Putamen (tissue), 1 donor: Measurements from ENCODE around the gene RET.
"Not testable (repeated sequence)": the region's sequence is repeated elsewhere in the genome, so short reads cannot be mapped to it uniquely, and the experiment has no call there.

Experiments
- DNase-seq: peaks from one replicate; pipeline ENCODE4 v3.0.0-alpha.2; 2016; ENCODE audit warnings: low spot score

RET gene

GRCh38 chr10:43135656-43136055 lies 58.8 kb downstream of the RET start:
- no peak for DNase-seq

DNA sequence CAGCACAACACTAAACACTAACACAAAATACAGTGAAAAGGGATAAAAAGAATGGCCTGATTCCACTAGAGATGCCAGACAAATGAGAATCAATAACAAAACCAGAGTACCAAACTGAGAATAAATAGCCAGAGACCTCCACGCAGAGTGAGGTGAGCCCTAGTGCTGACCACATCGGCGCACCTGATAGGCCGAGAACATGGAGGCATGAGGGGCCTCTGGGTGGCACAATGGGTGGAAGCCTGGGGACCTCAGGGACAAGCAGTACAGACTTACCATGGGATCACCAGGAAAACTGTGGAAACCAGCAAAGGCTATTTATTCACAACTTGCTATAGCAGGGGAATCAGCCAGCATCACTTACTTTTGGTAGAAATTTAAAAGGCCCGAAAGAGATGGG lies 59.6 kb downstream of the RET start:
- no peak for DNase-seq

DNA sequence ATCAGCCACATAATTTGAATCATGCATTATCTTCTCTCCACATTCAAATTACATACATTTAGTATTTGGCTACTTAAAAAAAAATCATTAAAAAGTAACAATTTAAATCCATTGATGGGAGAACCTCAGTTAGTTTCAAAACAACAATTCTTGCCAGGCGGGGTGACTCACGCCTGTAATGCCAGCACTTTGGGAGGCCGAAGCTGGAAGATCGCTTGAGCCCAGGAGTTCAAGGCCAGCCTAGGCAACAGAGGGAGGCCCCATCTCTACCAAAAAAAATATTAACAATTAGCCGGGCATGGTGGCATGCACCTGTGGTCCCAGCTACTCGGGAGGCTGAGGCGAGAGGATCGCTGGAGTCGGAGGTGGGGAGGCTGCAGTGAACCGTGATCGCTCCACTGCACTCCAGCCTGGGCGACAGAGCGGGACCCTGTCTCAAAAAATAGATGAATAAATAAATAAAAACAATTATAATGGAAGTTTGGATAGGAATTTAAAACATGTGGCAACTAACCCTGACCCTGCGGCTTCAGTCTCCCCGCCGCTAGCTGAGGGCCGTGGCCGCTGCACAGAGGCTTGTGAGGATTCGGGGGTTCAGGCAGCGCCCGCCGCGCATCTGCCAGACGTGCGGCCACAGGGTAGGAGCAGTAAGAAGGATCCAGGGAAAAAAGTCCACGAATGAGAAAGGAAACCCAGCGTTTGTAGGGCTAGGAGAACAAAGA lies 60.3 kb downstream of the RET start:
- DNase-seq: no peak

- peak; percentile 64 for DNase-seq
These were observed 60.8 kb downstream of the RET start for GRCh38 chr10:43137717-43138020.

DNA sequence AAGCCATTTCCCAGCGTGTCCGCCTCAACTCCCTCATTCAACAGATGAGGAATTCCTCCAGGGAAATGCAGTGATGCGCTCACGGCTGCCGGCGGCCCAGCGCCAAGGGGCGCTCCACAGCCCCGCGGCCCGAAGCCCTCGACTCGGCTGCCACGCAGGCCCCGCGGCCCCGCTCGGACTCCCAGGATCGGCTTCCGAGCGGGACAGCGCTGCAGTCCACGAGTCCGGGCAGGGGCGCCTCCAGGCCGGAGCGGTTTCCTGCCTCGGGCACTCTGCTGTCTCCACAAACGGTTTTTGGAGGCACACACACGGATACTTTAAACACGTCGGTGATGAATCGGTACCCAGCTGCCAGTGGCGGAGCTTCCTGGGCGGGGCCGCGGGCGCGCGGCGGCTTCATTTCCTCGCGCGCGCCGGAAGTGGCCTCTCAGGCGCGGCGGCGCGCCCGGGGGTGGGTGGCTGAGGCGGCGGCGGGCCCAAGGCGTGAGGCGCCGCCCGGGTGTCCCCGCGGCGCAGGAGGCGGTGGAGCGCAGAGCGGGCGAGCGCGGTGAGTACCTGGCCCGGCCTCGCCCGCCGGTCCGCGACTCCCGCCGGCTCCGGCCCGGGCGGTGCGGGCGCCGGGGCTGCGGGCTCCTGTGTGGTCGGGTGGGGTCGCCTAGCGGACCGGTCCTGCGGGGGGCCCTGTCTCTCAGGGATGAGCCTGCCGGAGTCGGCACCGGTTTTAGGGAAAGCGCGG lies 61.3 kb downstream of the RET start, which contains the start of gene CSGALNACT2:
CSGALNACT2 (plus strand) TSS at position 425 of the 736 bp plus-strand sequence. CDS start 16,705 bp downstream, outside the sequence.
- DNase-seq: peak; percentile 88

- DNase-seq: peak; percentile 30
These were observed 61.9 kb downstream of the RET start for GRCh38 chr10:43138757-43139241.

DNA sequence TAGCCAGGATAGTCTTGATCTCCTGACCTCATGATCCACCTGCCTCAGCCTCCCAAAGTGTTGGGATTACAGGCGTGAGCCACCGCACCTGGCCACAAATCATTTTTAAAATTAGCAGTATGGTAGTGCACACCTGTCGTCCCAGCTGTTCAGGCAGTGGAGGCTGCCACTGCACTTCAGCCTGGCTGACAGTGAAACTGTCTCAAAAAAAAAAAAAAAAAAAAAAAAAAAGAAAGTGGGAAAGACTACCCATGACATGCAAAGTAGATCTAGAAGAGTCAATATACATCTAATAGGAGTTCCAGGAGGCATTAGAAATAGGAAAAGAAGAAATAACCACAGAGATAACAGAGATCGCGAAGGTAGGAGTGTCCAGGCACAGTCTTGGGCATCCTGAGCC lies 64.6 kb downstream of the RET start:
- DNase-seq: no peak

GRCh38 chr10:43145311-43145710 lies 68.4 kb downstream of the RET start:
- DNase-seq: no peak

DNA sequence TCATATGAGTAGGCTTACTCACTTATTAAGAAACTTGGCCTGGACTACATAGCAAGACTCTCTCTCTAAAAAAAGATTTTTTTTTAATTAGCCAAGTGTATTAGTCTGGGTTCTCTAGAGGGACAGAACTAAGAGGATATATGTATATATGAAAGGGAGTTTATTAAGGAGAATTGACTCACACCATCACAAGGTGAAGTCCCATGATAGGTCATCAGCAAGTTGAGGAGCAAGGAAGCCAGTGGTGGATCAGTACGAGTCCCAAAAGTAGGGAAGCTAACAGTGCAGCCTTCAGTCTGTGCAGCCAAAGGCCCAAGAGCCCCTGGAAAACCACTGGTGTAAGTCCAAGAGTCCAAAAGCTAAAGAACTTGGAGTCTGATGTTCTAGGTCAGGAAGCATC lies 69.1 kb downstream of the RET start:
- DNase-seq: not testable (repeated sequence)

DNA sequence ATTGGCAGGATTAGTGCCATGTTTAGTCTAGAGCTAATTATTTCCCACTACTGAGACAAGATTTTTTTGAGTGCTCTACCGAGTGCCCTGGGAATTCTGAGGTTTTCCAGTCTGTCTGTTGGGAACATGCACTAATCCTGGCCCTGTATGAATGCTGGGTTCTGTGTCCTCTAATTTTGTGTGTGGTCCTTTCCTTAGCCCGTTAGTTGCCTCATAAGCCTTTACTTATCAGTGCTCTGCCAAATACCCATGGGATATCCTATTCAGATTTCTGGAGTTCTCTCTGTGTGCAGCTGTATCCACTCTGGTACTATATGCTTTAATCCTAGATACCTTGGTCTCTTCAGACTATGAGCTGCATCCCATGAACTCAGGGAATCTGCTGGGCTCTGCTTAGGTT lies 74.5 kb downstream of the RET start:
- DNase-seq: no peak

GRCh38 chr10:43153901-43154300 lies 77.0 kb downstream of the RET start:
- no peak for DNase-seq

DNA sequence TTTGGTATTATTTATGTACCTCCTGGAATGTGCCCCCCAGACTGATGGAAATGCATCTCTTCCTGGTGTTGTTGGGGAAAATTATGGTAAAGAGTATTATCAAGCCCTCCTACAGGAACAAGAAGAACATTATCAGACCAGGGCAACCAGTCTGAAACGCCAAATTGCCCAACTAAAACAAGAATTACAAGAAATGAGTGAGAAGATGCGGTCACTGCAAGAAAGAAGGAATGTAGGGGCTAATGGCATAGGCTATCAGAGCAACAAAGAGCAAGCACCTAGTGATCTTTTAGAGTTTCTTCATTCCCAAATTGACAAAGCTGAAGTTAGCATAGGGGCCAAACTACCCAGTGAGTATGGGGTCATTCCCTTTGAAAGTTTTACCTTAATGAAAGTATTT lies 78.4 kb downstream of the RET start:
- no peak for DNase-seq

- no peak for DNase-seq
These were observed 78.9 kb downstream of the RET start for GRCh38 chr10:43155741-43156140.

DNA sequence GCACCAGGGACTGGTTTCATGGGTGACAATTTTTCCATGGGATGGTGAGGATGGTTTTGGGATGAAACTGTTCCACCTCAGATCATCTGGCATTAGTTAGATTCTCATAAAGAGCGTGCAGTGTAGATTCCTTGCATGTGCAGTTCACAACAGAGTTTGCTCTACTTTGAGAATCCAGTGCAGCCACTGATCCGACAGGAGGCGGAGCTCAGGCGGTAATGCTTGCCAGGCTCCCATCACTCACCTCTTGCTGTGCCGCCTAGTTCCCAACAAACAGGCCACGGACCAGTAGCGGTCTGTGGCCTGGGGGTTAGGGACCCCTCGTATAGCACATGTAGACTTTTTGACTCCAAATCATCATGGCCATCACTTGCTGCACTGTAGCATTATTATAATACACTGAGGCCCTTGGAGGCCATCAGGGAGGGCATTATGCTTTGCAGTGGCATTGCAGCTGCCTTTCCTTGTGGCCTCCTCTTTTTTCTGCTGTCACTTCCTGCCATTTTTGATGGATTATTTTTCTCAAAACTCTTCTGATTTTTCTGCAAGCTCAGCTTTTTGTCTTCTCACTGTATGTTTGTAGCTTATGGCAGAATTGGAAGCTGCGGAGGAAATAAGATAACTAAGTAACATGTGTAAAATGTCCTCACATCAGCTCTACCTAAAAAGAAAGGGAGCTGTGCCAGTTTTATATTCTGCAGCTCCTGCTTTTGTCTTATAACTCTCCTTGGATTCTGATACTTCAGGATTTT lies 79.9 kb downstream of the RET start:
- no peak for DNase-seq

DNA sequence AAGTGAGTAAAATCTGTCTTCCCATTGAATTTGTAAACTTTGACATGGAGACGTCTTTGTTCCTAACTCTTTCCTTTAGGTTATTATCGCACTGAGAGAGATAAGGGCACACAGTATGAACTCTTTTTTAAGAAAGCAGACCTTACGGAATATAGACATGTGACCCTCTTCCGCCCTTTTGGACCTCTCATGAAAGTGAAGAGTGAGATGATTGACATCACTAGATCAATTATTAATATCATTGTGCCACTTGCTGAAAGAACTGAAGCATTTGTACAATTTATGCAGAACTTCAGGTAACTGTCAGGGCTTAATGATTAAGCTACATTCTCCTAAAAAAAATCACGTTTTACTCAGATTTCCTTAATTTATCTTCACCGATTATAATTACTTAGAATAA lies 81.8 kb downstream of the RET start:
- DNase-seq: no peak

DNA sequence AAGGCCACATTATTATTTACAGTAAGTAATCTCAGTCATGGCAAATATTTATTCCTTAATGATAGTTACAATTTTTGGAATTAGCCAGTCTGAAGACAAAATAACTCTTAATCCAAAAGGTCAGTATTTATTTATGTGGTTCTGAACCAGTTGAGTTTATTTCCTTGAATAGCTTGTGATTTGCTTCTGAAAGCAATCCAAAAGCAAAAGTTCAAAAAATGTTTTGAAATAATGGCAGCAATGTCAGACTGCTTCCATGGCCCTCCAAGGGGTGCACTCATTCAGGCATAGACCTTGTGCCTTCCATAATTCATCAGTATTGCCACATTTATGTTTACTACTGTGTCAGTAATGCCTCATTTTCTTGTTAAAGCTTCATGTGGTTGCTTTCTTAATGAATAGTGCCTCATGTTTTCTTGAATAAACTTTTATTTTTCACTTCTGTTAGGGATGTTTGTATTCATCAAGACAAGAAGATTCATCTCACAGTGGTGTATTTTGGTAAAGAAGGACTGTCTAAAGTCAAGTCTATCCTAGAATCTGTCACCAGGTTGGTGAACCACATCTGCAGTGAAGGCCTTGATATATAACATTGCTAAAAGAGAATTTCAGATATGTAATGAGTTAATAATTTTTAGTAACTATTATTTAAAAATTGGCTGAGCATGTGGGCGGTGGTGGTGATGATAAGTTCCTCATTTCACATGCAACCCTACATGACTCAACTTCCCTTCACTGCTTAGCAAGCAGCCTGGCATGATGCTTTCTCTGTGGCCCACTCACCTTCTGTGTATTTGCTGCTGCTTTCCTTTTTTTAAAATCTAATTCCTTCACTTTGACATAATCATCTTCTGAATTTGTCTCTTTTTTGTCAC lies 83.4 kb downstream of the RET start:
- DNase-seq: no peak

GRCh38 chr10:43160921-43161255 lies 84.0 kb downstream of the RET start:
- no peak for DNase-seq

DNA sequence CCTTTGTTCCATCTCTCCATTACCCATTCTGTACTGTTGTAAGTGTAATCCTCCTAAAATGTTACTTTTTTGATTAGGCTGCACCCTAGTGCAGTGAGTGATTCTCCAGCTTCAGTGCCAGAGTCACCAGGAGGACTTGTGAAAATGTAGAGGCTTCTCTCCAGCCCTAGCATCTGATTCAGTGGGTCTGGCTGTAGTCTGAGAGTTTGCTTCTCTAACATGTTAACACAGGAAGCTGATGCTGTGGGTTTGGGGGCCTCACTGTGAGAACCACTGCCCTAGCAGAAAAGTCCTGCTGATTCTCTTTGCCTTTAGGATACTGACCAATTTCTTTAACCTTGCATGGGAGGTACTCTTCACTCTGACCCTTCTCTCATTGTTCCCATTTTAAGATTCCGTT lies 85.7 kb downstream of the RET start:
- DNase-seq: no peak

GRCh38 chr10:43166207-43166879 lies 89.5 kb downstream of the RET start:
- DNase-seq: peak; percentile 34

- DNase-seq: no peak
These were observed 90.1 kb downstream of the RET start for GRCh38 chr10:43166880-43167497.

DNA sequence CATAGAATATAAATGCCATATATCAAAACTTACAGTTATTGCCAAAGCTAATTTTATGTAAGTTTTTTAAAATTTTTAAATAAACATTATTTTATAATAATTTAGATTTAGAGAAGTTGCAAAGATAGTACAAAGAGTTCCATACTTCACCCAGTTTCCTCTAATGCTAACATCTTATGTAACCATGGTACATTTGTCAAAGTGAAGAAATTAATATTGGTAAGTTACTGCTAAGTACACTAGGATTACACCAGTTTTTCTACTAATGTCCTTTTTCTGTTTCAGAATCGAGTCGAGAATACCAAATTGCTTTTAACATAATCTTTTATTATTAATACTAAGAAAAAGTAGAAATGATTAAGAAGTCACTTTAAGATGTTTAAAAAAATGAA lies 90.6 kb downstream of the RET start:
- DNase-seq: no peak
